Measurements from ENCODE around the gene FOXN1. TPM values are rescaled to one million over a fixed set of nuclear protein-coding genes. Genes with fewer than 3 reads are reported as not detected.
A peak's percentile ranks its signal among the peaks of the same experiment; 100 is the strongest.

FOXN1 gene
- total RNA-seq, 2 donors from 2014 or later: 0.52 TPM; not detected in 1

- intact Hi-C loops (cut with DNase I): no loop called here
- no peaks in the 10 kb centered on the region for H3K27me3 ChIP-seq
- H3K27ac ChIP-seq: peak overlapping the region in 1 of 4 donors; percentile 16
- no peaks in the 10 kb centered on the region for H3K9me3 ChIP-seq
- no peaks in the 10 kb centered on the region for H3K36me3 ChIP-seq (replicated peaks in 1 of 2; ENCODE audit: insufficient read depth in 1 of 2, low read depth in 2 of 2)
- TF ChIP-seq CTCF (IDR thresholded peaks at IDR 0.05): no peak
- no peak for TF ChIP-seq POLR2A (IDR thresholded peaks at IDR 0.05)
- no peak overlapping the region for H3K4me3 ChIP-seq
- peak; percentile 20 to 74 (median 52) for DNase-seq
- peaks cover 33% of the 10 kb centered on the region for H3K4me1 ChIP-seq
- peak; percentile 34 for ATAC-seq
- WGBS, 2 donors: 23 to 40% methylated on average over 2 of the region's 2 CpGs
Observed at GRCh38 chr17:28527859-28528258, 21.7 kb downstream of the FOXN1 start.

- Histone ChIP-seq H3K27ac (peak overlapping the region in 1 of 4 donors; percentile 16), H3K4me3 (no peak overlapping the region), H3K4me1 (peaks cover 33% of the 10 kb centered on the region), H3K27me3 (no peaks in the 10 kb centered on the region), H3K9me3 (no peaks in the 10 kb centered on the region), H3K36me3 (replicated peaks in 1 of 2; ENCODE audit: insufficient read depth in 1 of 2, low read depth in 2 of 2) (no peaks in the 10 kb centered on the region)
- intact Hi-C loops (cut with DNase I): no loop called here
- DNase-seq (no peak), ATAC-seq (no peak)
- 68 to 81% methylated on average over 9 of the region's 9 CpGs for WGBS, 2 donors
- TF ChIP-seq CTCF (IDR thresholded peaks at IDR 0.05) (no peak), POLR2A (IDR thresholded peaks at IDR 0.05) (no peak)
Observed at GRCh38 chr17:28528327-28529012, 22.3 kb downstream of the FOXN1 start.

GRCh38 chr17:28529013-28529400 is 22.9 kb downstream of the FOXN1 start:
- Histone ChIP-seq H3K4me3 (no peak overlapping the region), H3K27me3 (no peaks in the 10 kb centered on the region), H3K27ac (no peak overlapping the region), H3K36me3 (replicated peaks in 1 of 2; ENCODE audit: insufficient read depth in 1 of 2, low read depth in 2 of 2) (no peaks in the 10 kb centered on the region), H3K9me3 (no peaks in the 10 kb centered on the region), H3K4me1 (peaks cover 33% of the 10 kb centered on the region)
- WGBS, 2 donors: 72 to 85% methylated on average over 3 of the region's 3 CpGs
- DNase-seq (no peak), ATAC-seq (no peak)
- TF ChIP-seq POLR2A (IDR thresholded peaks at IDR 0.05): no peak
- no peak for TF ChIP-seq CTCF (IDR thresholded peaks at IDR 0.05)
- intact Hi-C loops (cut with DNase I): no loop called here

GRCh38 chr17:28530250-28530649 is 24.1 kb downstream of the FOXN1 start:
- ATAC-seq (no peak), DNase-seq (no peak)
- H3K4me3 ChIP-seq: no peak overlapping the region
- no peaks in the 10 kb centered on the region for H3K36me3 ChIP-seq (replicated peaks in 1 of 2; ENCODE audit: insufficient read depth in 1 of 2, low read depth in 2 of 2)
- H3K27me3 ChIP-seq: no peaks in the 10 kb centered on the region
- no peak overlapping the region for H3K27ac ChIP-seq
- no peaks in the 10 kb centered on the region for H3K9me3 ChIP-seq
- peaks cover 25% of the 10 kb centered on the region for H3K4me1 ChIP-seq
- no peak for TF ChIP-seq CTCF (IDR thresholded peaks at IDR 0.05)
- no peak for TF ChIP-seq POLR2A (IDR thresholded peaks at IDR 0.05)
- 72 to 75% methylated on average over 4 of the region's 4 CpGs for WGBS, 2 donors
- intact Hi-C loops (cut with DNase I): no loop called here

- WGBS, 2 donors: 62 to 69% methylated on average over 6 of the region's 7 CpGs
- peaks cover 18% of the 10 kb centered on the region for H3K4me1 ChIP-seq
- no peaks in the 10 kb centered on the region for H3K27me3 ChIP-seq
- no peaks in the 10 kb centered on the region for H3K36me3 ChIP-seq (replicated peaks in 1 of 2; ENCODE audit: insufficient read depth in 1 of 2, low read depth in 2 of 2)
- H3K9me3 ChIP-seq: no peaks in the 10 kb centered on the region
- H3K27ac ChIP-seq: no peak overlapping the region
- H3K4me3 ChIP-seq: no peak overlapping the region
- ATAC-seq (no peak), DNase-seq (no peak)
- intact Hi-C loops (cut with DNase I): no loop called here
- TF ChIP-seq CTCF (IDR thresholded peaks at IDR 0.05): no peak
- no peak for TF ChIP-seq POLR2A (IDR thresholded peaks at IDR 0.05)
Observed at GRCh38 chr17:28530926-28531325, 24.8 kb downstream of the FOXN1 start.

Measured in body of pancreas (tissue), 4 donors.